GM12878 (cell line): ENCODE results near the gene TIPRL. TPM values are rescaled to one million over a fixed set of nuclear protein-coding genes. Genes with fewer than 3 reads are reported as not detected.

Experiments used
- polyA plus RNA-seq, 11 experiments: library from polyadenylated mRNA; depleted of rRNA in 4 of 11; unstranded in 6 of 11; stranded (reverse) in 5 of 11; fragments of >200 nt; fragmentation: Nextera tagmentation in 4 of 11; fragmentation: Illumina TruSeq in 1 of 11; extraction: Ambion mirVana in 4 of 11; extraction: Trizol in 1 of 11; gene quantifications; 1 replicate in 1 of 11; 2 replicates in 10 of 11; pipeline versions ENCODE4 v1.2.1 to v1.2.3, GENCODE V29; 2011 to 2016; ENCODE audit warnings: inconsistent platforms in 2 of 11, missing spikeins in 2 of 11, low read depth in 1 of 11
- small RNA-seq: library from RNA; depleted of rRNA; stranded (forward); fragments of <200 nt; gene quantifications from one replicate; pipeline ENCODE3, GENCODE V24; 2014
- total RNA-seq, 4 experiments: library from RNA; depleted of rRNA in 3 of 4; stranded (reverse); fragments of >200 nt in 3 of 4; fragmentation: Illumina TruSeq in 1 of 4; extraction: Trizol in 1 of 4; gene quantifications; 2 replicates each; pipeline versions ENCODE4 v1.2.1 to v1.2.3, GENCODE V29; 2013 to 2021

Gene TIPRL
- total and polyA plus RNA-seq, 10 of the 15 experiments (the other 5 are each of a cell fraction or from before 2014, with no cell fraction given) = 36.4 to 72.1 (median 49.9) TPM

Small RNA genes lying within 50 kb of the gene (small RNA-seq; reads per million reads assigned to genes)
- not detected for gene AL021397.1

Other genes with a start within 250 kb of the TIPRL start
- gene DCAF6, start 242.3 kb upstream of the TIPRL start, total RNA-seq (2014; rRNA removed) = 25.9 and 29.3 TPM in 2 replicates
- gene DCAF6, start 242.3 kb upstream of the TIPRL start, total RNA-seq (2014; rRNA removed; fragmentation: Illumina TruSeq; extraction: Trizol) = 36.6 and 39.6 TPM in 2 replicates
- gene DCAF6, start 242.3 kb upstream of the TIPRL start, total RNA-seq (2021) = 26.2 and 27.8 TPM in 2 replicates
- 62.7 and 98.0 TPM in 2 replicates for gene DCAF6, start 242.3 kb upstream of the TIPRL start, polyA plus RNA-seq (2011; rRNA removed)
- gene DCAF6, start 242.3 kb upstream of the TIPRL start, polyA plus RNA-seq (2014; fragmentation: Illumina TruSeq; extraction: Trizol) = 40.6 and 47.5 TPM in 2 replicates
- 10 to 100 TPM; 11.4 to 18.3 TPM for gene DCAF6, start 242.3 kb upstream of the TIPRL start, polyA plus RNA-seq (2014; fragmentation: Nextera tagmentation; extraction: Ambion mirVana)
- 24.2 and 29.5 TPM in 2 replicates for gene DCAF6, start 242.3 kb upstream of the TIPRL start, polyA plus RNA-seq (2014; rRNA removed)
- gene DCAF6, start 242.3 kb upstream of the TIPRL start, polyA plus RNA-seq (2016; fragmentation: Nextera tagmentation; extraction: Ambion mirVana) = 10 to 100 TPM; 51.2 to 58.1 TPM
- 58.5 and 59.8 TPM in 2 replicates for gene MPC2, start 241.9 kb upstream of the TIPRL start, total RNA-seq (2014; rRNA removed)
- gene MPC2, start 241.9 kb upstream of the TIPRL start, total RNA-seq (2014; rRNA removed; fragmentation: Illumina TruSeq; extraction: Trizol) = 60.3 and 64.0 TPM in 2 replicates
- 69.0 and 71.7 TPM in 2 replicates for gene MPC2, start 241.9 kb upstream of the TIPRL start, total RNA-seq (2021)
- gene MPC2, start 241.9 kb upstream of the TIPRL start, polyA plus RNA-seq (2011; rRNA removed) = 66.3 and 108 TPM in 2 replicates
- 54.7 and 56.9 TPM in 2 replicates for gene MPC2, start 241.9 kb upstream of the TIPRL start, polyA plus RNA-seq (2014; fragmentation: Illumina TruSeq; extraction: Trizol)
- gene MPC2, start 241.9 kb upstream of the TIPRL start, polyA plus RNA-seq (2014; fragmentation: Nextera tagmentation; extraction: Ambion mirVana) = 10 to 100 TPM; 22.5 to 68.5 TPM
- gene MPC2, start 241.9 kb upstream of the TIPRL start, polyA plus RNA-seq (2014; rRNA removed) = 46.0 and 55.9 TPM in 2 replicates
- gene MPC2, start 241.9 kb upstream of the TIPRL start, polyA plus RNA-seq (2016; fragmentation: Nextera tagmentation; extraction: Ambion mirVana) = 100 to 1,000 TPM; 149 to 164 TPM
- gene GPR161, start 42.0 kb upstream of the TIPRL start, total RNA-seq (2014; rRNA removed) = 0.17 and 0.71 TPM in 2 replicates
- 0.28 and 0.49 TPM in 2 replicates for gene GPR161, start 42.0 kb upstream of the TIPRL start, total RNA-seq (2014; rRNA removed; fragmentation: Illumina TruSeq; extraction: Trizol)
- gene GPR161, start 42.0 kb upstream of the TIPRL start, total RNA-seq (2021) = 0.46 and 0.61 TPM in 2 replicates
- gene GPR161, start 42.0 kb upstream of the TIPRL start, polyA plus RNA-seq (2011; rRNA removed) = not detected in 2 replicates
- gene GPR161, start 42.0 kb upstream of the TIPRL start, polyA plus RNA-seq (2014; fragmentation: Illumina TruSeq; extraction: Trizol) = 0.22 and 0.43 TPM in 2 replicates
- under 1 TPM in 1 of 2 experiments, not detected in 1; 0.07 TPM for gene GPR161, start 42.0 kb upstream of the TIPRL start, polyA plus RNA-seq (2014; fragmentation: Nextera tagmentation; extraction: Ambion mirVana)
- 0.13 and 0.29 TPM in 2 replicates for gene GPR161, start 42.0 kb upstream of the TIPRL start, polyA plus RNA-seq (2014; rRNA removed)
- under 1 TPM; 0.08 to 0.39 TPM for gene GPR161, start 42.0 kb upstream of the TIPRL start, polyA plus RNA-seq (2016; fragmentation: Nextera tagmentation; extraction: Ambion mirVana)
- gene SFT2D2, start 47.0 kb downstream of the TIPRL start, total RNA-seq (2014; rRNA removed) = 25.6 and 31.8 TPM in 2 replicates
- gene SFT2D2, start 47.0 kb downstream of the TIPRL start, total RNA-seq (2014; rRNA removed; fragmentation: Illumina TruSeq; extraction: Trizol) = 24.2 and 24.9 TPM in 2 replicates
- 49.0 and 52.1 TPM in 2 replicates for gene SFT2D2, start 47.0 kb downstream of the TIPRL start, total RNA-seq (2021)
- 49.6 and 56.9 TPM in 2 replicates for gene SFT2D2, start 47.0 kb downstream of the TIPRL start, polyA plus RNA-seq (2011; rRNA removed)
- 12.3 and 15.7 TPM in 2 replicates for gene SFT2D2, start 47.0 kb downstream of the TIPRL start, polyA plus RNA-seq (2014; fragmentation: Illumina TruSeq; extraction: Trizol)
- 1 to 10 TPM; 5.6 to 6.3 TPM for gene SFT2D2, start 47.0 kb downstream of the TIPRL start, polyA plus RNA-seq (2014; fragmentation: Nextera tagmentation; extraction: Ambion mirVana)
- 16.4 and 17.5 TPM in 2 replicates for gene SFT2D2, start 47.0 kb downstream of the TIPRL start, polyA plus RNA-seq (2014; rRNA removed)
- 10 to 100 TPM; 39.1 to 48.5 TPM for gene SFT2D2, start 47.0 kb downstream of the TIPRL start, polyA plus RNA-seq (2016; fragmentation: Nextera tagmentation; extraction: Ambion mirVana)
- gene TBX19, start 101.9 kb downstream of the TIPRL start, total RNA-seq (2014; rRNA removed) = 0.73 and 1.1 TPM in 2 replicates
- gene TBX19, start 101.9 kb downstream of the TIPRL start, total RNA-seq (2014; rRNA removed; fragmentation: Illumina TruSeq; extraction: Trizol) = 0.83 and 0.89 TPM in 2 replicates
- gene TBX19, start 101.9 kb downstream of the TIPRL start, total RNA-seq (2021) = 1.1 and 1.2 TPM in 2 replicates
- gene TBX19, start 101.9 kb downstream of the TIPRL start, polyA plus RNA-seq (2011; rRNA removed) = 5.9 and 6.9 TPM in 2 replicates
- 1.6 and 2.2 TPM in 2 replicates for gene TBX19, start 101.9 kb downstream of the TIPRL start, polyA plus RNA-seq (2014; fragmentation: Illumina TruSeq; extraction: Trizol)
- gene TBX19, start 101.9 kb downstream of the TIPRL start, polyA plus RNA-seq (2014; fragmentation: Nextera tagmentation; extraction: Ambion mirVana) = under 1 TPM; 0.13 to 0.53 TPM
- gene TBX19, start 101.9 kb downstream of the TIPRL start, polyA plus RNA-seq (2014; rRNA removed) = 1.5 and 2.1 TPM in 2 replicates
- 1 to 10 TPM; 1.1 to 1.2 TPM for gene TBX19, start 101.9 kb downstream of the TIPRL start, polyA plus RNA-seq (2016; fragmentation: Nextera tagmentation; extraction: Ambion mirVana)